HepG2 (cell line): ENCODE results near the gene TMEM100. TPM values are rescaled to one million over a fixed set of nuclear protein-coding genes. Genes with fewer than 3 reads are reported as not detected.

Experiments
- AKAP8 ChIP-seq: sonication (generic); formaldehyde crosslinking; IDR thresholded peaks from 2 replicates; pipeline ENCODE4 v1.5.1; 2020; ENCODE audit warnings: mild to moderate bottlenecking, missing genetic modification reagents
- MXI1 ChIP-seq: IDR thresholded peaks from 3 replicates; pipeline ENCODE4 v1.6.1; 2012; ENCODE audit warnings: low read depth, low read length, inconsistent platforms, borderline replicate concordance
- NONO ChIP-seq, 2 experiments: fragments of 450-650 bp in 1 of 2; sonication (generic) in 1 of 2; formaldehyde crosslinking in 1 of 2; IDR thresholded peaks in 1 of 2; conservative IDR thresholded peaks in 1 of 2; 2 replicates each; pipeline versions ENCODE4 v1.6.1 to v1.8.0; 2017 to 2022; ENCODE audit warnings: mild to moderate bottlenecking in 1 of 2, missing genetic modification reagents in 1 of 2, moderate library complexity in 1 of 2
- SAFB2 ChIP-seq: sonication (generic); formaldehyde crosslinking; IDR thresholded peaks from 2 replicates; pipeline ENCODE4 v1.5.1; 2020; ENCODE audit warnings: missing genetic modification reagents, low read depth, mild to moderate bottlenecking, borderline replicate concordance
- ZBTB38 ChIP-seq: sonication (generic); formaldehyde crosslinking; IDR thresholded peaks from 2 replicates; pipeline ENCODE4 v1.5.1; 2020; ENCODE audit warnings: mild to moderate bottlenecking, missing genetic modification reagents
- ZC3H4 ChIP-seq: sonication (generic); formaldehyde crosslinking; IDR thresholded peaks from 2 replicates; pipeline ENCODE4 v1.4.0; 2020; ENCODE audit warnings: missing genetic modification reagents, borderline replicate concordance
- ZNF253 ChIP-seq: sonication (generic); formaldehyde crosslinking; IDR thresholded peaks from 2 replicates; pipeline ENCODE4 v1.8.0; 2022; ENCODE audit warnings: mild to moderate bottlenecking, missing genetic modification reagents, borderline replicate concordance
- ZNF556 ChIP-seq: sonication (generic); formaldehyde crosslinking; IDR thresholded peaks from 2 replicates; pipeline ENCODE4 v1.4.0; 2020; ENCODE audit warnings: mild to moderate bottlenecking, missing genetic modification reagents, borderline replicate concordance
- ZNF816 ChIP-seq: sonication (generic); formaldehyde crosslinking; IDR thresholded peaks from 2 replicates; pipeline ENCODE4 v1.8.0; 2022; ENCODE audit warnings: missing genetic modification reagents, mild to moderate bottlenecking, borderline replicate concordance
- polyA plus RNA-seq, 8 experiments: library from polyadenylated mRNA; depleted of rRNA in 3 of 8; stranded (reverse) in 7 of 8; unstranded in 1 of 8; fragments of >200 nt; fragmentation: Illumina TruSeq in 4 of 8; extraction: Trizol in 4 of 8; gene quantifications; 2 replicates each; pipeline versions ENCODE4 v1.2.1 to v1.2.3, GENCODE V29; 2011 to 2016; ENCODE audit warnings: low read depth in 4 of 8, missing spikeins in 1 of 8, mixed read lengths in 1 of 8; ENCODE audit not compliant: insufficient read depth in 1 of 8
- total RNA-seq, 5 experiments: library from RNA; depleted of rRNA; stranded (reverse); fragments of >200 nt; fragmentation: Illumina TruSeq; extraction: Trizol; gene quantifications; 2 replicates each; pipeline ENCODE4 v1.2.3, GENCODE V29; 2016; ENCODE audit warnings: low read depth in 1 of 5
- TF ChIP-seq, protein P1 (sequence below): sonication (generic); formaldehyde crosslinking; IDR thresholded peaks from 2 replicates; pipeline ENCODE4 v1.4.0; 2020; ENCODE audit warnings: missing genetic modification reagents
- TF ChIP-seq, protein P2 (sequence below): sonication (generic); formaldehyde crosslinking; IDR thresholded peaks from 2 replicates; pipeline ENCODE4 v1.4.0; 2020; ENCODE audit warnings: missing genetic modification reagents
- TF ChIP-seq, protein P3 (sequence below): sonication (generic); formaldehyde crosslinking; IDR thresholded peaks from 2 replicates; pipeline ENCODE4 v1.4.0; 2020; ENCODE audit warnings: missing genetic modification reagents, borderline replicate concordance

The TMEM100 gene
- total and polyA plus RNA-seq, 2 of the 13 experiments (the other 11 are each of a cell fraction or from before 2014, with no cell fraction given), result not detected

- TF ChIP-seq, protein P1, sequence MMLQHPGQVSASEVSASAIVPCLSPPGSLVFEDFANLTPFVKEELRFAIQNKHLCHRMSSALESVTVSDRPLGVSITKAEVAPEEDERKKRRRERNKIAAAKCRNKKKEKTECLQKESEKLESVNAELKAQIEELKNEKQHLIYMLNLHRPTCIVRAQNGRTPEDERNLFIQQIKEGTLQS (CRISPR knock-in tag), result no peak
- TF ChIP-seq, protein P2, sequence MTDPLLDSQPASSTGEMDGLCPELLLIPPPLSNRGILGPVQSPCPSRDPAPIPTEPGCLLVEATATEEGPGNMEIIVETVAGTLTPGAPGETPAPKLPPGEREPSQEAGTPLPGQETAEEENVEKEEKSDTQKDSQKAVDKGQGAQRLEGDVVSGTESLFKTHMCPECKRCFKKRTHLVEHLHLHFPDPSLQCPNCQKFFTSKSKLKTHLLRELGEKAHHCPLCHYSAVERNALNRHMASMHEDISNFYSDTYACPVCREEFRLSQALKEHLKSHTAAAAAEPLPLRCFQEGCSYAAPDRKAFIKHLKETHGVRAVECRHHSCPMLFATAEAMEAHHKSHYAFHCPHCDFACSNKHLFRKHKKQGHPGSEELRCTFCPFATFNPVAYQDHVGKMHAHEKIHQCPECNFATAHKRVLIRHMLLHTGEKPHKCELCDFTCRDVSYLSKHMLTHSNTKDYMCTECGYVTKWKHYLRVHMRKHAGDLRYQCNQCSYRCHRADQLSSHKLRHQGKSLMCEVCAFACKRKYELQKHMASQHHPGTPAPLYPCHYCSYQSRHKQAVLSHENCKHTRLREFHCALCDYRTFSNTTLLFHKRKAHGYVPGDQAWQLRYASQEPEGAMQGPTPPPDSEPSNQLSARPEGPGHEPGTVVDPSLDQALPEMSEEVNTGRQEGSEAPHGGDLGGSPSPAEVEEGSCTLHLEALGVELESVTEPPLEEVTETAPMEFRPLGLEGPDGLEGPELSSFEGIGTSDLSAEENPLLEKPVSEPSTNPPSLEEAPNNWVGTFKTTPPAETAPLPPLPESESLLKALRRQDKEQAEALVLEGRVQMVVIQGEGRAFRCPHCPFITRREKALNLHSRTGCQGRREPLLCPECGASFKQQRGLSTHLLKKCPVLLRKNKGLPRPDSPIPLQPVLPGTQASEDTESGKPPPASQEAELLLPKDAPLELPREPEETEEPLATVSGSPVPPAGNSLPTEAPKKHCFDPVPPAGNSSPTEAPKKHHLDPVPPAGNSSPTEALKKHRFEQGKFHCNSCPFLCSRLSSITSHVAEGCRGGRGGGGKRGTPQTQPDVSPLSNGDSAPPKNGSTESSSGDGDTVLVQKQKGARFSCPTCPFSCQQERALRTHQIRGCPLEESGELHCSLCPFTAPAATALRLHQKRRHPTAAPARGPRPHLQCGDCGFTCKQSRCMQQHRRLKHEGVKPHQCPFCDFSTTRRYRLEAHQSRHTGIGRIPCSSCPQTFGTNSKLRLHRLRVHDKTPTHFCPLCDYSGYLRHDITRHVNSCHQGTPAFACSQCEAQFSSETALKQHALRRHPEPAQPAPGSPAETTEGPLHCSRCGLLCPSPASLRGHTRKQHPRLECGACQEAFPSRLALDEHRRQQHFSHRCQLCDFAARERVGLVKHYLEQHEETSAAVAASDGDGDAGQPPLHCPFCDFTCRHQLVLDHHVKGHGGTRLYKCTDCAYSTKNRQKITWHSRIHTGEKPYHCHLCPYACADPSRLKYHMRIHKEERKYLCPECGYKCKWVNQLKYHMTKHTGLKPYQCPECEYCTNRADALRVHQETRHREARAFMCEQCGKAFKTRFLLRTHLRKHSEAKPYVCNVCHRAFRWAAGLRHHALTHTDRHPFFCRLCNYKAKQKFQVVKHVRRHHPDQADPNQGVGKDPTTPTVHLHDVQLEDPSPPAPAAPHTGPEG (CRISPR knock-in tag), result no peak
- TF ChIP-seq AKAP8 (no peak), ZNF556 (CRISPR knock-in tag) (no peak), ZBTB38 (CRISPR knock-in tag) (no peak), ZC3H4 (CRISPR knock-in tag) (no peak), ZNF816 (CRISPR knock-in tag) (no peak), ZNF253 (CRISPR knock-in tag) (no peak), MXI1 (no peak), SAFB2 (CRISPR knock-in tag) (no peak), NONO (IDR thresholded peaks at IDR 0.05) (no peak), NONO (CRISPR knock-in tag; conservative IDR thresholded peaks at IDR 0.05) (no peak)
- TF ChIP-seq, protein P3, sequence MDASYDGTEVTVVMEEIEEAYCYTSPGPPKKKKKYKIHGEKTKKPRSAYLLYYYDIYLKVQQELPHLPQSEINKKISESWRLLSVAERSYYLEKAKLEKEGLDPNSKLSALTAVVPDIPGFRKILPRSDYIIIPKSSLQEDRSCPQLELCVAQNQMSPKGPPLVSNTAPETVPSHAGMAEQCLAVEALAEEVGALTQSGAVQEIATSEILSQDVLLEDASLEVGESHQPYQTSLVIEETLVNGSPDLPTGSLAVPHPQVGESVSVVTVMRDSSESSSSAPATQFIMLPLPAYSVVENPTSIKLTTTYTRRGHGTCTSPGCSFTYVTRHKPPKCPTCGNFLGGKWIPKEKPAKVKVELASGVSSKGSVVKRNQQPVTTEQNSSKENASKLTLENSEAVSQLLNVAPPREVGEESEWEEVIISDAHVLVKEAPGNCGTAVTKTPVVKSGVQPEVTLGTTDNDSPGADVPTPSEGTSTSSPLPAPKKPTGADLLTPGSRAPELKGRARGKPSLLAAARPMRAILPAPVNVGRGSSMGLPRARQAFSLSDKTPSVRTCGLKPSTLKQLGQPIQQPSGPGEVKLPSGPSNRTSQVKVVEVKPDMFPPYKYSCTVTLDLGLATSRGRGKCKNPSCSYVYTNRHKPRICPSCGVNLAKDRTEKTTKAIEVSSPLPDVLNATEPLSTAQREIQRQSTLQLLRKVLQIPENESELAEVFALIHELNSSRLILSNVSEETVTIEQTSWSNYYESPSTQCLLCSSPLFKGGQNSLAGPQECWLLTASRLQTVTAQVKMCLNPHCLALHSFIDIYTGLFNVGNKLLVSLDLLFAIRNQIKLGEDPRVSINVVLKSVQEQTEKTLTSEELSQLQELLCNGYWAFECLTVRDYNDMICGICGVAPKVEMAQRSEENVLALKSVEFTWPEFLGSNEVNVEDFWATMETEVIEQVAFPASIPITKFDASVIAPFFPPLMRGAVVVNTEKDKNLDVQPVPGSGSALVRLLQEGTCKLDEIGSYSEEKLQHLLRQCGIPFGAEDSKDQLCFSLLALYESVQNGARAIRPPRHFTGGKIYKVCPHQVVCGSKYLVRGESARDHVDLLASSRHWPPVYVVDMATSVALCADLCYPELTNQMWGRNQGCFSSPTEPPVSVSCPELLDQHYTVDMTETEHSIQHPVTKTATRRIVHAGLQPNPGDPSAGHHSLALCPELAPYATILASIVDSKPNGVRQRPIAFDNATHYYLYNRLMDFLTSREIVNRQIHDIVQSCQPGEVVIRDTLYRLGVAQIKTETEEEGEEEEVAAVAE (CRISPR knock-in tag), result no peak
These were observed 46.4 kb downstream of the TMEM100 start (continued) for GRCh38 chr17:55676274-55676673.
